DMS53 treated with DMSO at 0.1 percent for 48 hours (cell line): ENCODE measurements around the gene ERBB4.
"Not testable (repeated sequence)": the region's sequence is repeated elsewhere in the genome, so short reads cannot be mapped to it uniquely, and the experiment has no call there.

ENCODE experiments used
- DNase-seq: peaks from one replicate; lab custom pipeline; 2025; ENCODE audit not compliant: unreplicated experiment; lab: John Stamatoyannopoulos, UW

ERBB4 gene

DNA sequence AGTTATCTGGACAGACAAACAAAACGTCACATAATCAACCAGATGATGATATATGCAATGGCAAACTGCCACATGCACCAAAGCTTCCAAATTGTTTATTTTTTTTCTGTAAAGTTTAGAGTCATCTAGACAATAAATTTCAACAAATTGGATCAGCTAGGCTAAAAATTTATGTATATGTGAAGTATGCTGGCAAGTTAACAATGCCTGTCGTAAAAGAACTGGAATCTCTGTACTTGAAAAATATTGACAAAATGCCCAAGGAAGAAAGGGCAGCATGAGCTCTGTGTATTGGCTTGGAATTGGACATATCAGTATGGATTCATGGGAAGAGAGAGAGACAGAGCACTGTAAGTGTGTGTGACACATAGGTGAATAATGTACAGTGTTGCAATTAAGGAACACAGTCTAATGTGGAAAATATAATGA is 309.8 kb downstream of the ERBB4 start:
- no peak for DNase-seq

DNA sequence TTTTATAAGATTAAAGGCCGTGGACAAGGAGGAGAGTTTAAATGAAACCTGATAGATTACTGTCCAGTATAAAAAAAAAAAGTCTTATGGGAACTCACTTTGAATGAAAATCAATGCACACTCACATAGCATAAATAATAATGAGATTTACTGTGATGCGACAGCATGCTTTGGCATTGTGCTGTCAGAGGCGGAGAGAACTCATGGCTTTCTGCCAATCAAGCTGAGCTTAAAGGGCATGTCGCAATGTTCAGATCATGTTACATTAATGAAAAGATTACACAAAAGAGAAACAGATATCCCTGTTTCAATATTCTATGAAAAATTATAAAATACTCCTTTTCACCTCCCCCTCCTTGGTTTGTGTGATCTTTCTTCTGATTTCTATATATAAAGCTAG is 310.8 kb downstream of the ERBB4 start:
- DNase-seq = peak; percentile 63

DNA sequence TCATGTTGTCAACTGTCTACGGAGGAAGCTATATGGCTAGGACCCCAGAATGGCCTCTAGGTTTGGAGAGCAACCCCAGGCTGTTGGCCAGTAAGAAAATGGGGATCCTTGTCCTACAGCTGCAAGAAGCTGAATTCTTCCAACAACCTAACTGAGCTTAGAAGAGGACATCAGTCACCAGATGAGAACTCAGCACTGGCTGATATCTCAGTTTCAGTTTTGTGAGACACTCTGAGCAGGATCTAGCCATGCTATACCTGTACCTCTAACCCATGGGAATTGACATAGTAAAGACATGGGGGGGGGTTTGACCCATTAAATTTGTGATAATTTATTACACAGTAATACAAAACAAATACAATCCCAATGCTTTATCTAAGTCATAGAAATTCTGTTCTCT is 312.5 kb downstream of the ERBB4 start:
- no peak for DNase-seq

DNA sequence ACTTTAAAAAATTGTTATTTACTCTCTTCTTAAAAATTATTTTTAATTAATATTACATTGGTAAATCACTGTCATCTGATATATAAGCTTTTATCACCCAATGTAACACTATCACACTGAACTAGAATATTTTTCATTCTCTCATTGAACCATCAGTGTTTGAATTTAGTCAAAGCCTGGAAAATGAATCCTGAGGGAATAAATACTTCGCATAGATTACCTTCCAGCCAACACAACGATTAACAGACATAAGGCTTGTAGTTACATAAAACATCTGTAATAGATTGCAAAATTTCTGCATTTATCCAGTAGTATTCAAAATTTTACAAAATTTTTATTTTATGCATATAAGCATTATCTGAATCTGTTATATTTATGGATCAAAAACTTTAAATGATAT is 314.9 kb downstream of the ERBB4 start:
- DNase-seq = no peak

DNA sequence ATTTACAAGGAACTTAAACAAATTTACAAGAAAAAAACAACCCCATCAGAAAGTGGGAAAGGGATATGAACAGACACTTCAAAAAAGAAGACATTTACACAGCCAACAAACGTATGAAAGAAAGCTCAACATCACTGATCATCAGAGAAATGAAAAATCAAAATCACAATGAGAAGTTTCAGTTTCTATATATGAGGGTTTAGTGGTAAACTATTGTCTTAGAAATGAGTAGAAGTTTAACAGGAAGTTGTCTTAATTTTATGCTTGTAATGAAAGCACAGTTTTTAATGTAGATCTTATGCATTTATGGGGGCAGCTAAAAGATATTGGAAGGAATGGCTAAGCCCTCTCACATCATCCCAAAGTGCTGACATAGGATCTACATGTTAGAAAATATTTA is 325.4 kb downstream of the ERBB4 start:
- no peak for DNase-seq

DNA sequence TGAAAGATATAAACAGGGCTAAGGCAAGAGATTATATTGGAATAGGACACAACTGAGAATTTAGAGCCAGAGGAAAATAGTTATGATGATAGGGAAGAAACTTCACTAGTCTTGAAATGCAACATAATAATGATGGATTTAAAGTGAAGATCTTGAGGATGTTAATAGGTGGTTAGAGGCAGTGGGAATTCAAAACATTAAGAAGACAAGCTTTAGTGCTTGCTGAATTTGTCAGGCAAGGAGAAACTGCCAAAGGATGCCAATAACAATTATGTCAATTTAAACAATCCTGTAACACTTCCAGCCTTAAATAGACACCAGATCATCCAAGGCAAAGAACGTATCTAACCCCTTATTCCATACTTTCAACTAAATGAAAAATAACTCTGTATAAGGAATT is 330.1 kb downstream of the ERBB4 start:
- DNase-seq = no peak

DNA sequence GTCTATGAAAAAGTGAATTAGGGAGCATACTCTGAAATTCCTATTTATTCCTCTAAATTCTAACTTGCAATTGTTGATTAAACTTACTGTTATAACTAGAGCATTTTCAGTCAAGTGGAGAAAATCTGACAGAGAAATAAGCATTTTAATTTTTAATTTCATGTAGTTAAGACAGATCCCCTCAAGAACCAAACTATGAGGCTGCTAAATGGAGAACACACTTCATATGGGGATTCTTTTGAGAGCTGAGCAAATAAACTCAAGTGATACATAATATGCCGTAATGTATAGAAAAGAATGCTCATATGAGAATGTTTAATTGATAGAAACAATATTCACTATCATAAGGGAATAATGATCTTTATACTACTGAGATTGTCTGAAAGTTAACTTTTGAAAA is 340.8 kb downstream of the ERBB4 start:
- DNase-seq = no peak

DNA sequence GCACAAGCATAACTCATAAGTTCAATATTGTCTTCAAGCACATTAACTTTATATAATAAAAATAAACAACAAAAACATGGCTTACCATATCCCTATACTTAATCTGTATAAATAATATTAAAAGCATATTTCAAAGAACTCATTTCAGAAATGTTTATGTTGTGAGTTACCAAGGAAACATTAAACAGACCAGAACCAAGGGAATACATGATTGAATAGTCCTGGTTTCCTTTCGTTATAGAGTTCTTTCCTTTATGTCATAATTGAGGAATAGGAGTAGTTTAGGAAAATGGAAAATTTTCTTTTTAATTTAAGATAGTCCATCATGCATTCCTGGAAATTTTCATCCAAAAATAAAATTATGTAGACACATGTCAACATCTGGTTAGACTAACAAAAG is 343.0 kb downstream of the ERBB4 start:
- no peak for DNase-seq

DNA sequence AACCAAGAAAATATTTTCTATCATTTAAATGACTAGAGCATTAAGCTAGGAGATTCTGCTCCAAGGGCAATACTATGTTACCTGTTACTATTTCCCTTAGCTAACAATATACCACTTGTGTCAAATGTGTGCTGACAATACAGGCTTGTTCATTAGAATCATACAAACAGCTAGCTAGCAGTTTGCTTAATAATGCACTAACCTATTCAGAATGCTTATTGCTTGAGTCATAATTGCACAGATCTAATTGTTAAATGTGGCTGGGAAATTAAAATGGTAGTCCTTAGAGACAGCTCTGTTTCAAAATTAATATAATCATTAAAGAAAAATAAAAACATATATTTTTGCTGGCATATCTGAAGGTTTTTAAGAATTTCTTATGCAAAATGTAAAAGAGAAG is 344.2 kb downstream of the ERBB4 start:
- no peak for DNase-seq

DNA sequence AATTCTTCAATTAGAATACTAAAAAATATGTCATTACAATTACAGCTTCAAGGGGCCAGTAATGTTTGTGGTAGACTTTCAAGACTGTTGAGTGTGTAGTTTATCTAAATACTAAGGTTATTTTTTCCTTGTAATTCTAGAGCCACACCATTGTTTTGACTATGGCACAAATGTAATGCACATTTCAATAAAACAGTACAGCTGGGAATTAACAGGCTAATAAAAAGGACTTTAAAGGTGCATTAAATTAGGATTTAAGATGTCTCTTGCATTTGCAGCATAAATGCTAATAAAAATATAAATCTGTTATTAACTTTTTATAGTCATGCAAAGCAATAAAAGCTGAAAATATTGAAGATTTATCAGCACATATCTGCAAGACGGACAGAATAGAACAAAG is 344.8 kb downstream of the ERBB4 start:
- DNase-seq = no peak

DNA sequence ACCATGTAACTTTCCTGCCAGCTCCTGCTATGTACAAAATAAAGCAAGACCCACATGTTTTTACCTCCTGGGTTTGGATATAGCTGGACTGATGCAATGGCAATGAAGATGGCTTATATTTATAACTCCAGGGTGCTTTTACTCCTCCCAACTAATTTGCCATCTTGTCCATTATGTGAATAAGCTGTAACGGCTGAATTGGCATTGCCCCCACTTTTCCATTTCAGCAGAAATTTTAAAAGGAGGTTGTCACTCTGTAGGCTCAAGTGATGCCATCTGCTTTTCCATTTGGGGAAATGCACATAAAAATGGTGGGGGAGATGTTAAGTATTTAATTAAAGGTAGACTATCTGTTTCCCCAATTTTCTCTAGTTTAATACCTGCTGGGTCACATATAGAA is 345.5 kb downstream of the ERBB4 start:
- DNase-seq = no peak

DNA sequence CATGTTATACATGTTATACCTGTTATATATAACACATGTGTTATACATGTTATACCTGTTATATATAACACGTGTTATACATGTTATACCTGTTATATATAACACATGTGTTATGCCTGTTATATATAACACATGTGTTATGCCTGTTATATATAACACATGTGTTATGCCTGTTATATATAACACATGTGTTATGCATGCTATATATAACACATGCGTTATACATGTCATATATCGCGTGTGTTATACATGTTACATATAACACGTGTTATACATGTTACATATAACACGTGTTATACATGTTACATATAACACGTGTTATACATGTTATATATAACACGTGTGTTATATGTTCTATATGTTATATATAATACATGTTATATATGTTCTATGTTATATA is 347.2 kb downstream of the ERBB4 start:
- DNase-seq = not testable (repeated sequence)

DNA sequence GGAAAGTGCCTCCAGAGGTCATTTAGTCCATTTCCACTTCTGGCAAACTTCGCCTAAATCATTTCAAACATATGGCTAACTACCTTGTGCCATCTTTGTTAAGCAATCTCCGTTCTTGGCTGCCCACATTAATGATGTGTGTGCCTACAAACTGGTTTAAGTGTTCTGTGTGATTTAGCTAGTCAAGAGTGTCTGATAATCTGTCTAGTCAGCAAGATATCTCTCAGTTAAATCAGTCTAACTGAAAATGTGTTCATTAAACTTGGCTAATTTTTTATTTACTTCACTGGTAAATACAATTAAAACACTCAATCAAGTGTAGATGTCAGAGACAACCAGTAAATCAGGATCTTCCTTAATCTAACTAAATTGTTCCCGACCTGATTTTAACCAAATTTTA is 352.4 kb downstream of the ERBB4 start:
- DNase-seq = no peak

DNA sequence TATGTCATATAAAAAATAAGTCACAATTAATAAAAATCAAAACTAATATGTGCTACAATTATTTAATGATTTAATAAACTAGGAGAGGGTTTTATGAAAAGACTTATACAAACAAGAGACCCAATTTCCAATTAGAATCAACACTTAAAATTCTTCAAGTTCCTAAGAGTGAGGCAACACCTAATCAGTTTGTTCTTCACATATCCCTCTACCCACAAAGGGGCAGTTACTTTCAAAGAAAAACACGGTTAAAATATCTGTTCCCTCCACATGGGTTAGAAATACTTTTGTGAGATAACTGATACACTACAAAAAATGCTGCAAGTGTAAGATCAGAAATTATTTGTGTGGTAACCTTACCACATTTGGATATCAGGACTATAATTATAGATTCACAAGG is 357.0 kb downstream of the ERBB4 start:
- no peak for DNase-seq

DNA sequence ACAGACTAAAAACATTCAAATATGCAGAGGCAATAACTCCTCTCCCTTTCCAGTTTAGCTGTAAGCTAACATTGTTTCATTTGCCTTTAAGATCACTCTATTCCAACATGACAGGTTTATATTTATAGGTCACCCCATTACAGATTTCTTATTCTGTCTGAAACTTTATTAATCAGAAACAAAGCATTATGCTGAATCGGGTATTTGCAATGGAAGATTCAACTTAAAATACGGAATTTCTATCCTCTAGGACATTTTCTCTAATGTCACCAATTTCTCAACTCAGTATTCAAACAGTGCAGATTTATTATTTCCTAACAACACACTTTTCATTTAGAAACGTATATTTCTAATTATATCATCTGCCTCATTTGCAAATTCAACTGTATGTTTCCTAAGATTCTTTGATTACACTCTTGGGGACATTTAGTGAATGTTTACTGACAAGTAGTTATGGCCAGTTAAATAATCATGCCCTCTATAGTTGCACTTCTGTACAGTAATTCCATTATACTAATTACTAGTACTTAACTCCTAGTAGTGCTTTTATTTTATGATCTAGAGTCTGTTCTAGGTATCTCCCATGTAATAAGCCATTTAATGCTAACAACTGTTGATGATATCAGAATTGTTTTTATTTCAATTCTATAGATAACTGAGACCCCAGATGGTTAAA is 358.1 kb downstream of the ERBB4 start:
- DNase-seq = no peak

DNA sequence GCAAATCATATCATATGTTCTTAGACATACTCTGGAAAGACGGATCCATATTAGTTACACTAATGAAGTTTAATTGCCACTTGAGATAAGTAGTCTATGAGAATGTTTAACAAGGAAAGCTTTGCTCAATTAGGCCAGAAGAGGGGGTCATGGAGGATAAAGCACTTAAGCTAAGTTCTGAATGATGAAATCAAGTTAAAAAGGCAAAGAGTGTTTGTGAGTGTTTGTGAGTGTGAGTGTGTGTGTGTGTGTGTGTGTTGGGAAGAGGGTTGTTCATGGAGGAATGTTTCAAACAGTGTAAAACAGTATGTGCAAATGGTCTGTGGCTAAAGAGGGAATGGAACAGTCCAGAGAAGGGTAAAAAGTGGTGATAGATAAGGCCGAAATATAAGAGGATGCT is 360.9 kb downstream of the ERBB4 start:
- no peak for DNase-seq

DNA sequence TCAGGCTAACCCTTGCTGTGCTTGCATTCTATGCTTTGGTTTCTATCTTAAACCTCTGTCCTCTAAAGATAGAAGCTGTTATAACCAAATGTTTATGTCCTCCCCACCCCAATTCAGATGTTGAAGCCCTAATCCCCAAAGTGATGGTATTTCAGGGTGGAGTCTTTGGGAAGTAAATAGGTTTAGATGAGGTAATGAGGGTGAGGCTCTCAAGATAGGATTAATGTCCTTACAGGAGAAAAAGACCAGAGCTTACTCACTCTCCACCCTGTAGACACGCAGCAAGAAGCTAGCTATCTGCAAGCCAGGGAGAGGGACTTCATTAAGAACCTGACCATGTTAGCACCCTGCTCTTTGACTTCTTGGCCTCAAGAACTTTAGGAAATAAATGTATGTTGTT is 362.5 kb downstream of the ERBB4 start:
- DNase-seq = no peak

DNA sequence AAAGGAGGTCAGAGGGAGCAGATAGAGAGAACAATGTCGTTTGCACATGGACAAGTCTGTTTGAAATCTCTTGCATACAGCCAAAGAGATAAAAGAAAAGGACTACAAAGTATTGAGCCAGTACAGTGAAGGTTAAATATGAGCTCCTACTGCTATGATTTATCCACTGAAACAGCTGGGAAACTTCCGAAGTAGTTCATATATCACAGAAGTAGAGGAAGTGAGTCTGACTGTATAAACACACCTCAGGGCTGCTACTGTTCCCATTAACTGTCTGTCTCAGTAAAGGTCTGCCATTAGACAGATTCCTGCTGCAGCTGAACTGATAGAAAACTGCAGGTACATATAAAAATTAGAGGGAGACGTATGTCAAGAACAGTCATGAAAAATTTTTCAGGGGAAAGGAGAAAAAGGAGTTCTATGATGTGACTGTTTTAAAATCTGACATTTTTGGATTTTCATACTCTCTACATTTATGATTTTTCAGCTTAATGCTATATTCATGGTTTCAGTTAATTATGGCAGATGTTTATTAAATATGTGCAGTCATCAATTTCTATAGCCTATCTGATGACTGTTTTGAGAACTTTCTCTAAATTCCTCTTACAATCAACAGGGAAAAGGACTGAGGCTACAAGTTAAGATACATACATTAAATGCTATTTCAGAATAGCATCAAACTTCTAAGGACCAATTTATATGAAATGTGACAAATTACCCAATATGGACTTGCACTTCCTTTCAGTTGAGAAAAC is 364.7 kb downstream of the ERBB4 start:
- peak; percentile 33 for DNase-seq

DNA sequence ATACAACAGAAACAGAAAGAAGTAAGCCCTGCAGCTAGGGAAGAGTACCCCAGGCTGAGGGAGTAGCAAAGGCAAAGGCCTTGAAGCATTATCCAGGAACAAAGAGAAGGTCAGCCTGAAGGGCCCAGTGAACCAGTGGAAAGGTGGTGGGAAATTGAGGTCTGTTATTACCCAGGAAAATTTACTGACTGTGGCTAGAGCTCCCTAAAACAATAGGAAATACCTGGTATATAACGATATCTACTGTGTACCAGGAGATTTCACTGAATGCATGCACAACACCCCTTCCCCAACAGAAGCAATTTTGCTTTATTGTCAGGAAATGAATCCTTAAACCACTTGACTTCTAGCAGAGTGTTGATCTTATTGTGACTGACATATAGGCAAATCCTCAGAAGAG is 365.3 kb downstream of the ERBB4 start:
- DNase-seq = peak; percentile 33

DNA sequence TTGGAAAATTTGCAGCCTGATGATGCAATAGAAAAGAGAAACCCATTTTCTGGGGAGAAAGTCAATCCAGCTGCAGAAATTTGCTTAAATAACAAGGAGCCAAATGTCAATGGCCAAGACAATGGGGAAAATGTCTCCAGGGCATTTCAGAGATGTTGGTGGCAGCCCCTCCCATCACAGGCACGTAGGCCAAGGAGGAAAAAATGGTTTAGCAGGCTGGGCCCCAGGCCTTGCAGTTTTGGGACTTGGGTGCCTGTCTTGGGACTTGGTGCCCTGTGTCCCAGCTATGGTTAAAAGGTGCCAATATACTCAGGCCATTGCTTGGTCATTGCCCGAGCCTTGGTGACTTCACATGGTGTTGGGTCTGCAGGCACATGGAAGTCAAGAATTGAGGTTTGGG is 368.2 kb downstream of the ERBB4 start:
- no peak for DNase-seq

DNA sequence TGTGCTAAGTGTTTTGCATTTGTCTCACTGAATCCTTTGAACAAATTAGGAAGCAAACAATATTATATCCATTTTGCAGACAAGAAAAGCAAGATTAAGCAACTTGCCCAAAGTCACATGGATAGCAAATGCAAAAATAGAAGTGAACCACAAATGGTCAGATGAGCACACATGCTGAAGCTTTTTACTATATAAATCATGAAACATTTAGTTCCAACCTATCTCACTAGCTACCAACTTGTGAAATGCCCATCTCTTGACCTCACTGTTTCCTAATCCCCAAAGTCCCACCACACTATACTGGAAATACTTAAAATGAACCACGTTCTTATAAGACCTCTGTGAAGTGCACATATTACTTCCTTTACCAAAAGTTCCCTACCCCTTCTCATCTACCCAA is 380.5 kb downstream of the ERBB4 start:
- no peak for DNase-seq

DNA sequence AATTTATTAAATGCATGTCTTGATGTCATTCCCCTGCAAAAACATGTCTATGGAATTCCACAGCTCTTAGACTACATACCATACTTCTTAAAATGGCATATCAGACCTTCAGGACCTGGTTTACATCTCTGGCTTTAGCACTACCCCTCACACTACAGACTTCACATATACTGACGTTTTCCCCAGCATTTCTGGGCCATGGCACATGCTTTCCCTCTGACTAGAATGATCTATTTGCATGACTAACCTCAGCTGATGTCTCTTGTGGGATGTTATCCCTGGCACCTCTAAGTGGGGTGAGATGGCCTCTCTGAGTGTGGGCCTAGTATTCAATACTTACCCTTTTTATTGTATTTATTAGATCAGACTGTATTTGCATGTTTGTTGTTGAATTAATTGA is 381.6 kb downstream of the ERBB4 start:
- no peak for DNase-seq

DNA sequence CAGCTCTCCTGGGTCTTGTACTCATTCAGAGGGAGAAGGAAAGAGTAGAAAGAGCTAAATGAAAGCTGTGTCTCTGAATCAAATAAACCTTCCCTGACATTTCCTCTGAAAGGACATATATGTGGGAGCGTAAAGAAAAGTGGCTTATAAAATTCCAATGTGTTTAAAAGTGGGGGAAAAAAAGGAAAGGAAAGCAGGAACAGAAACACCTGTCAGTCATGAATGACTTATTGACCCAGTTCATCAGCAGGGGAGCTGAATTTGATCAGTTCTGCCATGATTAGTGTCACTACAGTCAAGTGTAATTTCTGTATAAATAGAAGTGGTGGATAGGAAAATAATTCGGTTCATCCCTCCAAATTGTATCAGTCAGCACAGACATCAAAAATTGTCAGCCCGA is 382.5 kb downstream of the ERBB4 start:
- DNase-seq = no peak
